ENCODE results near the gene VIM. TPM values are rescaled to one million over a fixed set of nuclear protein-coding genes. Genes with fewer than 3 reads are reported as not detected.

The VIM gene
- total RNA-seq, 4 donors from 2014 or later = 6,350 to 8,587 (median 8,002) TPM

- Histone ChIP-seq H3K4me1 (peaks cover 0 to 58% (median 31%) of the 10 kb centered on the region in 4 donors), H3K27me3 (no peaks in the 10 kb centered on the region), H3K27ac (peak overlapping the region; percentile 95 to 100 (median 98)), H3K9me3 (no peaks in the 10 kb centered on the region), H3K4me3 (peak overlapping the region; percentile 78 to 96 (median 92)), H3K36me3 (peaks cover 16 to 81% (median 34%) of the 10 kb centered on the region in 3 donors)
- DNase-seq (ENCODE audit: low spot score in 2 of 2) = no peak
- WGBS, 2 donors = 5 to 9% methylated on average over 3 of the region's 3 CpGs
- TF ChIP-seq CTCF (IDR thresholded peaks at IDR 0.05) (no peak), EP300 (IDR thresholded peaks at IDR 0.05) (peak in 1 of 2 donors; percentile 9)
Measured at GRCh38 chr10:17232276-17232960, 4.4 kb downstream of the VIM start.

- peak overlapping the region; percentile 95 to 100 (median 98) for H3K27ac ChIP-seq
- TF ChIP-seq EP300 (IDR thresholded peaks at IDR 0.05) (peak; percentile 34 to 85), POLR2A (IDR thresholded peaks at IDR 0.05) (no peak)
- peaks cover 0 to 64% (median 32%) of the 10 kb centered on the region in 4 donors for H3K4me1 ChIP-seq
- no peaks in the 10 kb centered on the region for H3K9me3 ChIP-seq
- 20 to 26% methylated on average over 14 of the region's 14 CpGs for WGBS, 2 donors
- H3K36me3 ChIP-seq = peaks cover 16 to 90% (median 34%) of the 10 kb centered on the region in 3 donors
- H3K4me3 ChIP-seq = peak overlapping the region; percentile 78 to 96 (median 92)
- H3K27me3 ChIP-seq = no peaks in the 10 kb centered on the region
- DNase-seq (ENCODE audit: low spot score in 2 of 2) = no peak
Measured at GRCh38 chr10:17233286-17233991, 5.4 kb downstream of the VIM start.

- H3K27ac ChIP-seq = peak overlapping the region; percentile 95 to 100 (median 98)
- no peaks in the 10 kb centered on the region for H3K27me3 ChIP-seq
- H3K4me1 ChIP-seq = peaks cover 0 to 70% (median 37%) of the 10 kb centered on the region in 4 donors
- peak overlapping the region; percentile 78 to 96 (median 92) for H3K4me3 ChIP-seq
- 39 to 42% methylated on average over 5 of the region's 5 CpGs for WGBS, 2 donors
- peaks cover 16 to 88% (median 34%) of the 10 kb centered on the region in 3 donors for H3K36me3 ChIP-seq
- TF ChIP-seq POLR2A (IDR thresholded peaks at IDR 0.05) (no peak), EP300 (IDR thresholded peaks at IDR 0.05) (no peak), CTCF (IDR thresholded peaks at IDR 0.05) (no peak)
- no peaks in the 10 kb centered on the region for H3K9me3 ChIP-seq
- no peak for DNase-seq (ENCODE audit: low spot score in 2 of 2)
Measured at GRCh38 chr10:17234431-17234945, 6.4 kb downstream of the VIM start.

GRCh38 chr10:17235136-17235535, 7.1 kb downstream of the VIM start:
- TF ChIP-seq EP300 (IDR thresholded peaks at IDR 0.05) = peak in 1 of 2 donors; percentile 55
- TF ChIP-seq CTCF (IDR thresholded peaks at IDR 0.05) = peak in 1 of 5 experiments; percentile 12
- no peak for TF ChIP-seq POLR2A (IDR thresholded peaks at IDR 0.05)
- H3K36me3 ChIP-seq = peaks cover 16 to 85% (median 33%) of the 10 kb centered on the region in 3 donors

GRCh38 chr10:17236468-17237148, 8.6 kb downstream of the VIM start:
- peaks cover 0 to 70% (median 37%) of the 10 kb centered on the region in 4 donors for H3K4me1 ChIP-seq
- H3K4me3 ChIP-seq = peak overlapping the region in 2 of 4 donors; percentile 3 to 78
- DNase-seq (ENCODE audit: low spot score in 2 of 2) = no peak
- TF ChIP-seq EP300 (IDR thresholded peaks at IDR 0.05) (no peak), CTCF (IDR thresholded peaks at IDR 0.05) (no peak)
- peak overlapping the region; percentile 22 to 100 (median 98) for H3K27ac ChIP-seq
- no peaks in the 10 kb centered on the region for H3K27me3 ChIP-seq
- no peaks in the 10 kb centered on the region for H3K9me3 ChIP-seq
- 21 to 44% methylated on average over 1 of the region's 1 CpG for WGBS, 2 donors
- peaks cover 16 to 73% (median 30%) of the 10 kb centered on the region in 3 donors for H3K36me3 ChIP-seq

More at GRCh38 chr10:17235136-17235535, 7.1 kb downstream of the VIM start:
- Histone ChIP-seq H3K4me1 (peaks cover 0 to 70% (median 37%) of the 10 kb centered on the region in 4 donors), H3K27me3 (no peaks in the 10 kb centered on the region), H3K27ac (peak overlapping the region; percentile 22 to 100 (median 98)), H3K9me3 (no peaks in the 10 kb centered on the region), H3K4me3 (peak overlapping the region; percentile 78 to 96 (median 92))
- DNase-seq (ENCODE audit: low spot score in 2 of 2) = no peak
- 31 to 35% methylated on average over 8 of the region's 8 CpGs for WGBS, 2 donors
